ENCODE data around the gene EDARADD. TPM values are rescaled to one million over a fixed set of nuclear protein-coding genes. Genes with fewer than 3 reads are reported as not detected.
A peak's percentile ranks its signal among the peaks of the same experiment; 100 is the strongest.

Gene EDARADD
- total RNA-seq, 1 experiment from 2014 or later: 35.4 TPM

- no peaks in the 10 kb centered on the region for H3K36me3 ChIP-seq (ENCODE audit: control insufficient read depth, insufficient read depth, low read length)
- no TSS peak for BruUV-seq (replicated peaks)
- POLR2A ChIA-PET: no interaction called here
- no peak overlapping the region for H3K4me3 ChIP-seq (ENCODE audit: low read depth in 2 of 2, low read length in 2 of 2)
- in situ Hi-C loops (cut with HindIII; ENCODE audit: low pct_unique_long_range_greater_than_20kb, low sequenced_read_pairs) (no loop called here), intact Hi-C loops (cut with micrococcal nuclease; ENCODE audit: unreplicated experiment) (no loop called here)
- no peaks in the 10 kb centered on the region for H3K27me3 ChIP-seq (ENCODE audit: control insufficient read depth, insufficient read depth, low read length)
- H3K9me3 ChIP-seq (ENCODE audit: control insufficient read depth, insufficient read depth, low read depth, low read length): no peaks in the 10 kb centered on the region
- TF ChIP-seq REST (IDR thresholded peaks at IDR 0.05; ENCODE audit: insufficient read depth in 1 of 2, low read depth in 2 of 2, low read length in 1 of 2) (no peak), SIN3A (IDR thresholded peaks at IDR 0.05; ENCODE audit: borderline replicate concordance, insufficient read depth, low read depth, low read length) (no peak), CTCF (IDR thresholded peaks at IDR 0.05) (no peak), TCF7L2 (IDR thresholded peaks at IDR 0.05; ENCODE audit: low read depth, low read length) (no peak), POLR2AphosphoS5 (IDR thresholded peaks at IDR 0.05; ENCODE audit: low read depth, low read length) (no peak)
- CTCF ChIA-PET: no interaction called here
- peaks cover 22% of the 10 kb centered on the region for H3K4me1 ChIP-seq (ENCODE audit: control insufficient read depth, insufficient read depth, low read length)
- no peak for DNase-seq (ENCODE audit: low read depth, low spot score)
- ATAC-seq: no peak
- peak overlapping the region; percentile 48 for H3K27ac ChIP-seq (ENCODE audit: low read length)
These were observed 73.2 kb downstream of the EDARADD start for GRCh38 chr1:236467327-236467641.

GRCh38 chr1:236468625-236469024 lies 74.5 kb downstream of the EDARADD start:
- Histone ChIP-seq H3K9me3 (ENCODE audit: control insufficient read depth, insufficient read depth, low read depth, low read length) (no peaks in the 10 kb centered on the region), H3K4me3 (ENCODE audit: low read depth in 2 of 2, low read length in 2 of 2) (no peak overlapping the region), H3K36me3 (ENCODE audit: control insufficient read depth, insufficient read depth, low read length) (no peaks in the 10 kb centered on the region), H3K27ac (ENCODE audit: low read length) (no peak overlapping the region), H3K4me1 (ENCODE audit: control insufficient read depth, insufficient read depth, low read length) (peaks cover 22% of the 10 kb centered on the region), H3K27me3 (ENCODE audit: control insufficient read depth, insufficient read depth, low read length) (no peaks in the 10 kb centered on the region)
- POLR2A ChIA-PET: interaction anchor here (0.6 kb wide), 1 partner anchor 60 kb away, joined by 4 read pairs; no protein-coding TSS in a partner anchor
- DNase-seq (ENCODE audit: low read depth, low spot score) (no peak), ATAC-seq (no peak)
- no TSS peak for BruUV-seq (replicated peaks)
- intact Hi-C loops (cut with micrococcal nuclease; ENCODE audit: unreplicated experiment): no loop called here
- CTCF ChIA-PET: no interaction called here
- in situ Hi-C loops (cut with HindIII; ENCODE audit: low pct_unique_long_range_greater_than_20kb, low sequenced_read_pairs): no loop called here
- no peak for TF ChIP-seq SIN3A (IDR thresholded peaks at IDR 0.05; ENCODE audit: borderline replicate concordance, insufficient read depth, low read depth, low read length)
- no peak for TF ChIP-seq CTCF (IDR thresholded peaks at IDR 0.05)
- no peak for TF ChIP-seq REST (IDR thresholded peaks at IDR 0.05; ENCODE audit: insufficient read depth in 1 of 2, low read depth in 2 of 2, low read length in 1 of 2)
- TF ChIP-seq TCF7L2 (IDR thresholded peaks at IDR 0.05; ENCODE audit: low read depth, low read length): no peak
- no peak for TF ChIP-seq POLR2AphosphoS5 (IDR thresholded peaks at IDR 0.05; ENCODE audit: low read depth, low read length)
